PC-3 (cell line): ENCODE measurements around the gene IRF2. TPM values are rescaled to one million over a fixed set of nuclear protein-coding genes. Genes with fewer than 3 reads are reported as not detected.

ENCODE experiments used
- ATAC-seq: fragments of 200-7000 bp; cut with Tn5 transposase; 2 replicates; pipeline ENCODE4 v1.9.1; 2020; ENCODE audit warnings: mild to moderate bottlenecking, moderate library complexity
- BruUV-seq: library from RNA; stranded (reverse); fragments of 400-500 nt; replicated peaks from 2 replicates; lab custom pipeline; 2021; lab: Mats Ljungman, UMichigan
- CTCF ChIA-PET: fragments of 300-600 bp; sonication (Branson Sonifier 250); formaldehyde crosslinking; loops from one replicate; lab custom pipeline; 2022; ENCODE audit warnings: antibody characterized with exemption; lab: Charles Lee
- POLR2A ChIA-PET: fragments of 300-600 bp; sonication (Branson Sonifier 250); formaldehyde crosslinking; loops from one replicate; lab custom pipeline; 2022; ENCODE audit warnings: antibody characterized with exemption; ENCODE audit not compliant: unreplicated experiment; lab: Charles Lee
- DNase-seq: peaks from one replicate; pipeline ENCODE4 v3.0.0-alpha.2; 2015
- H2AFZ ChIP-seq: fragments of 300-600 bp; sonication (generic); 2 replicates; pipeline ENCODE4 v1.6.0; 2016; ENCODE audit warnings: antibody characterized with exemption, low read length
- H3F3A ChIP-seq: fragments of 300-600 bp; sonication (generic); one replicate; pipeline ENCODE4 v1.6.0; 2017; ENCODE audit warnings: antibody characterized with exemption, low read length, control low read depth, mild to moderate bottlenecking; ENCODE audit not compliant: unreplicated experiment
- H3K27ac ChIP-seq: fragments of 300-600 bp; sonication (generic); 2 replicates; pipeline ENCODE4 v1.5.1; 2016; ENCODE audit warnings: mild to moderate bottlenecking, low read length
- H3K27me3 ChIP-seq: fragments of 300-600 bp; sonication (generic); 2 replicates; pipeline ENCODE4 v1.6.1; 2016; ENCODE audit warnings: low read length, mixed read lengths
- H3K36me3 ChIP-seq: fragments of 300-600 bp; sonication (generic); 2 replicates; pipeline ENCODE4 v1.6.1; 2016; ENCODE audit warnings: low read depth, mixed run types, low read length, mixed read lengths
- H3K4me1 ChIP-seq: fragments of 300-600 bp; sonication (generic); 2 replicates; pipeline ENCODE4 v1.5.1; 2016; ENCODE audit warnings: low read length; ENCODE audit not compliant: insufficient read depth
- H3K4me2 ChIP-seq: fragments of 300-600 bp; sonication (generic); 2 replicates; pipeline ENCODE4 v1.6.0; 2016; ENCODE audit warnings: low read length
- H3K4me3 ChIP-seq: fragments of 300-600 bp; sonication (generic); 2 replicates; pipeline ENCODE4 v1.5.1; 2016; ENCODE audit warnings: mild to moderate bottlenecking, low read length, mixed read lengths
- H3K79me2 ChIP-seq: fragments of 300-600 bp; sonication (generic); 2 replicates; pipeline ENCODE4 v1.6.1; 2017; ENCODE audit warnings: low read length, mixed read lengths
- H3K9ac ChIP-seq: fragments of 300-600 bp; sonication (generic); 2 replicates; pipeline ENCODE4 v1.6.0; 2016; ENCODE audit warnings: mild to moderate bottlenecking, low read length
- H3K9me2 ChIP-seq: fragments of 300-600 bp; sonication (generic); replicated peaks from 2 replicates; pipeline ENCODE4 v1.6.1; 2016; ENCODE audit warnings: mixed run types, low read length, mixed read lengths
- H3K9me3 ChIP-seq: fragments of 300-600 bp; sonication (generic); 2 replicates; pipeline ENCODE4 v1.6.1; 2016; ENCODE audit warnings: low read length, mixed read lengths
- H4K20me1 ChIP-seq: fragments of 300-600 bp; sonication (generic); 2 replicates; pipeline ENCODE4 v1.6.1; 2016; ENCODE audit warnings: low read length, mixed read lengths
- CTCF ChIP-seq: fragments of 300-600 bp; sonication (generic); conservative IDR thresholded peaks from 2 replicates; pipeline ENCODE4 v1.5.1; 2017; ENCODE audit warnings: antibody characterized with exemption, low read depth, mild to moderate bottlenecking, low read length
- EZH2 ChIP-seq: fragments of 300-600 bp; sonication (generic); IDR thresholded peaks from one replicate; pipeline ENCODE4 v1.6.1; 2017; ENCODE audit warnings: antibody characterized with exemption, mild to moderate bottlenecking, low read length; ENCODE audit not compliant: unreplicated experiment
- EZH2phosphoT487 ChIP-seq: fragments of 300-600 bp; sonication (generic); IDR thresholded peaks from 2 replicates; pipeline ENCODE4 v1.6.1; 2018; ENCODE audit warnings: mild to moderate bottlenecking, antibody characterized with exemption, low read length, borderline replicate concordance
- intact Hi-C: fragments of 100-400 bp; cut with micrococcal nuclease; formaldehyde crosslinking; loops from 2 replicates; pipeline ENCODE4 v1.9.0; 2023
- total RNA-seq: library from RNA; depleted of rRNA; stranded (reverse); fragments of >200 nt; gene quantifications from 2 replicates; pipeline ENCODE4 v1.2.3, GENCODE V29; 2014

The IRF2 gene
- total RNA-seq, 1 experiment from 2014 or later, result 7.7 TPM

GRCh38 chr4:184437565-184438265, 36.6 kb downstream of the IRF2 start:
- H3K36me3 ChIP-seq, result no peaks in the 10 kb centered on the region
- H3K4me3 ChIP-seq, result no peak overlapping the region
- ChIA-PET POLR2A (no interaction called here), CTCF (interaction anchor here (0.6 kb wide), 1 partner anchor 139 kb away, joined by 11 read pairs; no protein-coding TSS in a partner anchor)
- H3K27ac ChIP-seq, result no peak overlapping the region
- no peaks in the 10 kb centered on the region for H3K9me2 ChIP-seq
- H3K9me3 ChIP-seq, result no peaks in the 10 kb centered on the region
- H2AFZ ChIP-seq, result no peak overlapping the region
- TF ChIP-seq EZH2phosphoT487 (no peak), EZH2 (no peak), CTCF (no peak)
- H4K20me1 ChIP-seq, result no peaks in the 10 kb centered on the region
- intact Hi-C loops, result no loop called here
- H3K9ac ChIP-seq, result no peak overlapping the region
- DNase-seq (no peak), ATAC-seq (no peak)
- H3K27me3 ChIP-seq, result no peaks in the 10 kb centered on the region
- no peaks in the 10 kb centered on the region for H3F3A ChIP-seq
- no peaks in the 10 kb centered on the region for H3K4me1 ChIP-seq
- H3K4me2 ChIP-seq, result no peak overlapping the region
- no TSS peak for BruUV-seq
- H3K79me2 ChIP-seq, result no peaks in the 10 kb centered on the region

- intact Hi-C loops, result no loop called here
- Histone ChIP-seq H4K20me1 (no peaks in the 10 kb centered on the region), H3K27ac (no peak overlapping the region), H3K79me2 (no peaks in the 10 kb centered on the region), H3F3A (no peaks in the 10 kb centered on the region), H3K9me2 (no peaks in the 10 kb centered on the region), H3K9ac (no peak overlapping the region), H3K9me3 (no peaks in the 10 kb centered on the region), H3K4me2 (no peak overlapping the region), H3K27me3 (no peaks in the 10 kb centered on the region), H3K4me3 (no peak overlapping the region), H3K36me3 (no peaks in the 10 kb centered on the region), H2AFZ (no peak overlapping the region), H3K4me1 (no peaks in the 10 kb centered on the region)
- TF ChIP-seq EZH2 (no peak), EZH2phosphoT487 (no peak), CTCF (no peak)
- ATAC-seq, result no peak
- POLR2A ChIA-PET, result no interaction called here
- CTCF ChIA-PET, result no interaction called here
- BruUV-seq, result no TSS peak
- no peak for DNase-seq
Measured at GRCh38 chr4:184434501-184435066, 39.8 kb downstream of the IRF2 start.

GRCh38 chr4:184434021-184434420, 40.3 kb downstream of the IRF2 start:
- H3K27ac ChIP-seq, result no peak overlapping the region
- H3K4me1 ChIP-seq, result no peaks in the 10 kb centered on the region
- H3K27me3 ChIP-seq, result no peaks in the 10 kb centered on the region
- TF ChIP-seq CTCF (no peak), EZH2phosphoT487 (no peak), EZH2 (no peak)
- H3K9me2 ChIP-seq, result no peaks in the 10 kb centered on the region
- no TSS peak for BruUV-seq
- H2AFZ ChIP-seq, result no peak overlapping the region
- POLR2A ChIA-PET, result no interaction called here
- CTCF ChIA-PET, result no interaction called here
- no peaks in the 10 kb centered on the region for H3K36me3 ChIP-seq
- no peaks in the 10 kb centered on the region for H3K9me3 ChIP-seq
- no peak for ATAC-seq
- H3K79me2 ChIP-seq, result no peaks in the 10 kb centered on the region
- H3F3A ChIP-seq, result no peaks in the 10 kb centered on the region
- H3K4me3 ChIP-seq, result no peak overlapping the region
- no peak overlapping the region for H3K9ac ChIP-seq
- no peak overlapping the region for H3K4me2 ChIP-seq
- DNase-seq, result no peak
- intact Hi-C loops, result no loop called here
- no peaks in the 10 kb centered on the region for H4K20me1 ChIP-seq
